Small intestine (tissue), 7 donors: ENCODE data around the gene ATF6. TPM values are rescaled to one million over a fixed set of nuclear protein-coding genes. Genes with fewer than 3 reads are reported as not detected.
A peak's percentile ranks its signal among the peaks of the same experiment; 100 is the strongest.
"Not testable (repeated sequence)": the region's sequence is repeated elsewhere in the genome, so short reads cannot be mapped to it uniquely, and the experiment has no call there.

ENCODE experiments used
- DNase-seq, 2 donors: peaks; one replicate each; pipeline versions ENCODE4 v3.0.0 to v3.0.0-alpha.2; 2013
- FAIRE-seq: peaks from 2 replicates; lab custom pipeline; 2012; peaks lifted over from hg19 to GRCh38; lab: Jason Lieb, UNC
- H3K27ac ChIP-seq, 3 donors: one replicate each; pipeline ENCODE4 v1.5.1; 2013; ENCODE audit warnings: low read length in 2 of 3, mild to moderate bottlenecking in 2 of 3, control low read depth in 1 of 3, inconsistent platforms in 1 of 3, low read depth in 1 of 3, moderate library complexity in 1 of 3
- H3K27me3 ChIP-seq, 3 donors: one replicate each; pipeline ENCODE4 v1.6.1; 2013; ENCODE audit warnings: low read length in 3 of 3, inconsistent platforms in 1 of 3; ENCODE audit not compliant: control insufficient read depth in 3 of 3, insufficient read depth in 3 of 3
- H3K36me3 ChIP-seq, 3 donors: one replicate each; pipeline ENCODE4 v1.6.1; 2013; ENCODE audit warnings: low read length in 3 of 3, inconsistent platforms in 1 of 3, low read depth in 1 of 3, mild to moderate bottlenecking in 1 of 3, moderate library complexity in 1 of 3; ENCODE audit not compliant: control insufficient read depth in 3 of 3, insufficient read depth in 2 of 3
- H3K4me1 ChIP-seq, 3 donors: one replicate each; pipeline ENCODE4 v1.6.1; 2013; ENCODE audit warnings: low read length in 2 of 3, inconsistent platforms in 1 of 3, low read depth in 1 of 3, mild to moderate bottlenecking in 1 of 3, moderate library complexity in 1 of 3; ENCODE audit not compliant: control insufficient read depth in 3 of 3, insufficient read depth in 2 of 3
- H3K4me3 ChIP-seq, 3 donors: one replicate each; pipeline ENCODE4 v1.5.1; 2013; ENCODE audit warnings: low read length in 3 of 3, control low read depth in 1 of 3, inconsistent platforms in 1 of 3, low read depth in 1 of 3, mild to moderate bottlenecking in 1 of 3, moderate library complexity in 1 of 3
- H3K9me3 ChIP-seq, 2 donors: one replicate each; pipeline ENCODE4 v1.6.1; 2013; ENCODE audit warnings: low read depth in 1 of 2, low read length in 1 of 2; ENCODE audit not compliant: control insufficient read depth in 2 of 2, insufficient read depth in 1 of 2
- WGBS, 3 donors: extraction: QIAGEN DNeasy Blood & Tissue Kit; methylation state at CpG; one replicate each; pipeline ENCODE4 v1.1.7; 2013; 5-methylcytosine and 5-hydroxymethylcytosine counted together
- polyA plus RNA-seq, 4 donors: library from polyadenylated mRNA; stranded (reverse) in 3 of 4; unstranded in 1 of 4; fragments of 200-250 nt in 3 of 4; fragments of 120-200 nt in 1 of 4; gene quantifications; one replicate each; pipeline versions ENCODE4 v1.2.1 to v1.2.3, GENCODE V29; 2013
- donor health status: healthy with polysubstance abuse.
- donor health status: control.
- donor health status: control.
- donor health status: Bipolar disorder and iron deficiency.
- donor health status: healthy.

Gene ATF6
- polyA plus RNA-seq, 4 donors: 2.7 to 19.6 (median 6.1) TPM

- no peaks in the 10 kb centered on the region for H3K4me1 ChIP-seq
- no peak overlapping the region for H3K27ac ChIP-seq
- H3K9me3 ChIP-seq: no peaks in the 10 kb centered on the region
- FAIRE-seq: no peak
- peaks cover 0 to 17% (median 0%) of the 10 kb centered on the region in 3 donors for H3K27me3 ChIP-seq
- no peaks in the 10 kb centered on the region for H3K36me3 ChIP-seq
- H3K4me3 ChIP-seq: no peak overlapping the region
- WGBS, 3 donors: 83 to 85% (median 83%) methylated on average over 6 of the region's 6 CpGs
- DNase-seq: no peak
These were observed 25.2 kb upstream of the ATF6 start for GRCh38 chr1:161740921-161741320.

DNA sequence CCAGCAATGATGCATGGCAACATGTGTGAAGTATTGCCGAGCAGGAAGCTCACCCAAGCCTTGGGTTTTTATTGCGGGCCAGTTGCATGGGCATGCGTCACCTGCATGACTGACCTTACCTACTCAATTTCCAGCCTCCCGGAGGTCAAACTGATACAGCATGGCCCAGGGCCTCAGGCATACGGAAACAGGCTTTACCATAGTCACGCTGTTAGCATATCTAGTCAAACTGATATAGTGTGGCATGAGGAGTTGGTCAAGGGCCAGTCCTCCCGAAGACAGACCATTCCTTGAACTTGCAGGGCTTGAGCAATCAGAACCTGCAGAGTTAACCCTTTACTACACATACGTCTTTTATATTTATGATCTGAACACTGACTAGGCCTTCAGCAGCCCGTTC is 22.9 kb upstream of the ATF6 start:
- H3K36me3 ChIP-seq: no peaks in the 10 kb centered on the region
- H3K27ac ChIP-seq: no peak overlapping the region
- 76 to 81% (median 80%) methylated on average over 9 of the region's 9 CpGs for WGBS, 3 donors
- peaks cover 0 to 12% (median 0%) of the 10 kb centered on the region in 3 donors for H3K27me3 ChIP-seq
- H3K9me3 ChIP-seq: no peaks in the 10 kb centered on the region
- DNase-seq (peak in 1 of 2 donors; percentile 26), FAIRE-seq (no peak)
- no peak overlapping the region for H3K4me3 ChIP-seq
- no peaks in the 10 kb centered on the region for H3K4me1 ChIP-seq

DNA sequence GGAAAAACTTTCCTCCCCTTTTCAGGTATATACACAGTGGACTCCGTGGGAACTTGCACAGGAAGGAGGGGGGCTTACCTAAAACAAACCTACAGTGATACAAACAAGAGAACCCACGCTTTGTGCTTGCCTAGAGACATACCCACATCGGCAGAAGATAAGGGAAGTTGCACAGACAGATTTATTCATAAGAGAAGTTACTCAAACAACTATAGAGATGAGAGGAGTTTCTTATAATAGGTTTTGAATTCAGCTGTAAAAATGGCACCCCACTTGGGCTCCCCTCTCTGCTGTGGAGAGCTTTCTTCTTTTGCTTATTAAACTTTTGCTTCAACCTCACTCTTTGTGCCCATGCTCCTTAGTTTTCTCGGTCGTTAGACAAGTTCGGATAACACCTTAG is 18.3 kb upstream of the ATF6 start:
- DNase-seq: no peak
- no peaks in the 10 kb centered on the region for H3K9me3 ChIP-seq
- WGBS, 3 donors: 35 to 48% (median 36%) methylated on average over 6 of the region's 6 CpGs
- no peak overlapping the region for H3K27ac ChIP-seq
- peaks cover 0 to 8% (median 6%) of the 10 kb centered on the region in 3 donors for H3K4me1 ChIP-seq
- peaks cover 0 to 2% (median 0%) of the 10 kb centered on the region in 3 donors for H3K27me3 ChIP-seq
- H3K36me3 ChIP-seq: peaks cover 0 to 6% (median 2%) of the 10 kb centered on the region in 3 donors
- no peak overlapping the region for H3K4me3 ChIP-seq
- no peak for FAIRE-seq

GRCh38 chr1:161749509-161750407 is 16.4 kb upstream of the ATF6 start, which contains the start of gene DUSP12:
Gene DUSP12 (plus strand): TSS chr1:161749786. CDS start chr1:161749802, 16 bp downstream.
- Histone ChIP-seq H3K4me1 (peaks cover 0 to 8% (median 6%) of the 10 kb centered on the region in 3 donors), H3K27me3 (peaks cover 0 to 2% (median 0%) of the 10 kb centered on the region in 3 donors), H3K27ac (peak within 1 kb of the TSS; percentile 84 to 96 (median 92)), H3K36me3 (peaks cover 0 to 14% (median 2%) of the 10 kb centered on the region in 3 donors), H3K4me3 (peak within 1 kb of the TSS; percentile 65 to 99 (median 90)), H3K9me3 (no peaks in the 10 kb centered on the region)
- DNase-seq: peak; percentile 92 to 96
- WGBS, 3 donors: 0% methylated on average over 63 to 65 of the region's 65 CpGs
- FAIRE-seq: no peak

- Histone ChIP-seq H3K4me1 (peaks cover 0 to 14% (median 7%) of the 10 kb centered on the region in 3 donors), H3K27ac (no peak overlapping the region), H3K36me3 (peaks cover 0 to 2% (median 0%) of the 10 kb centered on the region in 3 donors), H3K4me3 (no peak overlapping the region), H3K27me3 (no peaks in the 10 kb centered on the region), H3K9me3 (no peaks in the 10 kb centered on the region)
- no peak for FAIRE-seq
- 45 to 67% (median 64%) methylated on average over 7 of the region's 7 CpGs for WGBS, 3 donors
- DNase-seq: peak; percentile 47 to 51
These were observed 2.5 kb upstream of the ATF6 start for GRCh38 chr1:161763522-161764098.

- Histone ChIP-seq H3K4me1 (peaks cover 0 to 19% (median 7%) of the 10 kb centered on the region in 3 donors), H3K27me3 (no peaks in the 10 kb centered on the region), H3K9me3 (no peaks in the 10 kb centered on the region), H3K27ac (no peak overlapping the region), H3K36me3 (no peaks in the 10 kb centered on the region), H3K4me3 (no peak overlapping the region)
- whole genome bisulfite sequencing, 3 donors: 92 to 97% (median 96%) methylated on average over 5 of the region's 5 CpGs
- no peak for DNase-seq
- FAIRE-seq: no peak
These were observed 2.3 kb downstream of the ATF6 start for GRCh38 chr1:161768461-161768860.

- DNase-seq (no peak), FAIRE-seq (no peak)
- peaks cover 0 to 19% (median 7%) of the 10 kb centered on the region in 3 donors for H3K4me1 ChIP-seq
- no peak overlapping the region for H3K27ac ChIP-seq
- no peaks in the 10 kb centered on the region for H3K9me3 ChIP-seq
- H3K4me3 ChIP-seq: no peak overlapping the region
- H3K27me3 ChIP-seq: no peaks in the 10 kb centered on the region
- H3K36me3 ChIP-seq: no peaks in the 10 kb centered on the region
These were observed 3.0 kb downstream of the ATF6 start for GRCh38 chr1:161768986-161769672.

- DNase-seq, H3K27me3 ChIP-seq, FAIRE-seq, H3K9me3 ChIP-seq, H3K27ac ChIP-seq, H3K4me3 ChIP-seq, H3K36me3 ChIP-seq: not testable (repeated sequence)
- WGBS, 3 donors: 87 to 93% (median 89%) methylated on average over 5 of the region's 5 CpGs
- H3K4me1 ChIP-seq: peaks cover 0 to 19% (median 7%) of the 10 kb centered on the region in 3 donors
These were observed 3.5 kb downstream of the ATF6 start for GRCh38 chr1:161769673-161770045.
